KMS-11 (cell line): ENCODE results near the gene IMMP2L.

Experiments used
- H2AFZ ChIP-seq: fragments of 200-600 bp; sonication (generic); 2 replicates; pipeline ENCODE4 v1.6.1; 2016; ENCODE audit warnings: antibody characterized with exemption, mixed run types, low read depth
- H3K27ac ChIP-seq: fragments of 200-600 bp; sonication (generic); 2 replicates; pipeline ENCODE4 v1.6.1; 2016; ENCODE audit warnings: mild to moderate bottlenecking, mixed run types
- H3K27me3 ChIP-seq: fragments of 200-600 bp; sonication (generic); 2 replicates; pipeline ENCODE4 v1.6.1; 2017; ENCODE audit warnings: mild to moderate bottlenecking, low read depth, mixed run types, moderate library complexity; ENCODE audit not compliant: insufficient read depth
- H3K36me3 ChIP-seq: fragments of 200-600 bp; sonication (generic); 2 replicates; pipeline ENCODE4 v1.6.1; 2017; ENCODE audit warnings: mild to moderate bottlenecking, mixed run types; ENCODE audit not compliant: insufficient read depth
- H3K4me1 ChIP-seq: fragments of 200-600 bp; sonication (generic); 2 replicates; pipeline ENCODE4 v1.6.1; 2016; ENCODE audit warnings: mild to moderate bottlenecking, low read depth, mixed run types; ENCODE audit not compliant: poor library complexity, severe bottlenecking
- H3K4me2 ChIP-seq: fragments of 200-600 bp; sonication (generic); 2 replicates; pipeline ENCODE4 v1.7.0; 2016; ENCODE audit warnings: mild to moderate bottlenecking, mixed run types
- H3K4me3 ChIP-seq: fragments of 200-600 bp; sonication (generic); IDR thresholded peaks from 2 replicates; pipeline ENCODE4 v1.6.1; 2017; ENCODE audit warnings: low read depth, low read length, mixed read lengths; ENCODE audit not compliant: insufficient read depth
- H3K79me2 ChIP-seq: fragments of 200-600 bp; sonication (generic); 2 replicates; pipeline ENCODE4 v1.6.1; 2016; ENCODE audit warnings: low read depth, mixed run types; ENCODE audit not compliant: insufficient read depth
- H3K9ac ChIP-seq: fragments of 200-600 bp; sonication (generic); 2 replicates; pipeline ENCODE4 v1.6.1; 2016; ENCODE audit warnings: mild to moderate bottlenecking, mixed run types
- H4K20me1 ChIP-seq: fragments of 200-600 bp; sonication (generic); 2 replicates; pipeline ENCODE4 v1.6.1; 2016; ENCODE audit warnings: mild to moderate bottlenecking, mixed run types; ENCODE audit not compliant: insufficient read depth
- TF ChIP-seq, protein P1 (sequence below): fragments of 200-600 bp; sonication (generic); conservative IDR thresholded peaks from 2 replicates; pipeline ENCODE4 v1.6.1; 2017; ENCODE audit warnings: low read depth, mild to moderate bottlenecking, antibody characterized with exemption, low read length, moderate library complexity, mixed read lengths

Gene IMMP2L

DNA sequence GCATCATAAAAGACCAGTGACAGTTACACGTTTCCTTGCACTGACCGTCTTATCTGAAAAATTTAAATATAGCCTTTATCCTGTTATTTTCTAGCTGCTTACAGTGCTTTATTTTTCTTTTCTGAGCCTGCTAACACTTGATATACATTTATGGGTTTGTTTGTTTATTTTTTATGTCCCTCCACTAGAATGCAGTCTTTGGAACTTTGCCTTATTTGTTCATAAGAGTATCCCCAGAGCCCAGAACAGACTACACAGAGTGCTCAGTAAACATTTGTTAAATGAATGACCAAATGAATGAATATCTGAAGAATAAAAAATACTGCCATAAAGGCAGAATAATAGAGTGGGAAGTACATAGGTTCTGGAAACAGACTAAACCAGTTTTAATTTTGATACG is 673.7 kb downstream of the IMMP2L start:
- H3K27ac ChIP-seq, result no peak overlapping the region
- H3K9ac ChIP-seq, result no peak overlapping the region
- H3K4me3 ChIP-seq, result no peak overlapping the region
- H3K27me3 ChIP-seq, result no peaks in the 10 kb centered on the region
- H3K36me3 ChIP-seq, result no peaks in the 10 kb centered on the region
- no peak overlapping the region for H2AFZ ChIP-seq
- H3K4me2 ChIP-seq, result no peak overlapping the region
- no peaks in the 10 kb centered on the region for H3K79me2 ChIP-seq
- H4K20me1 ChIP-seq, result no peaks in the 10 kb centered on the region
- TF ChIP-seq, protein P1, sequence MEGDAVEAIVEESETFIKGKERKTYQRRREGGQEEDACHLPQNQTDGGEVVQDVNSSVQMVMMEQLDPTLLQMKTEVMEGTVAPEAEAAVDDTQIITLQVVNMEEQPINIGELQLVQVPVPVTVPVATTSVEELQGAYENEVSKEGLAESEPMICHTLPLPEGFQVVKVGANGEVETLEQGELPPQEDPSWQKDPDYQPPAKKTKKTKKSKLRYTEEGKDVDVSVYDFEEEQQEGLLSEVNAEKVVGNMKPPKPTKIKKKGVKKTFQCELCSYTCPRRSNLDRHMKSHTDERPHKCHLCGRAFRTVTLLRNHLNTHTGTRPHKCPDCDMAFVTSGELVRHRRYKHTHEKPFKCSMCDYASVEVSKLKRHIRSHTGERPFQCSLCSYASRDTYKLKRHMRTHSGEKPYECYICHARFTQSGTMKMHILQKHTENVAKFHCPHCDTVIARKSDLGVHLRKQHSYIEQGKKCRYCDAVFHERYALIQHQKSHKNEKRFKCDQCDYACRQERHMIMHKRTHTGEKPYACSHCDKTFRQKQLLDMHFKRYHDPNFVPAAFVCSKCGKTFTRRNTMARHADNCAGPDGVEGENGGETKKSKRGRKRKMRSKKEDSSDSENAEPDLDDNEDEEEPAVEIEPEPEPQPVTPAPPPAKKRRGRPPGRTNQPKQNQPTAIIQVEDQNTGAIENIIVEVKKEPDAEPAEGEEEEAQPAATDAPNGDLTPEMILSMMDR, result no peak
- H3K4me1 ChIP-seq, result peaks cover 18% of the 10 kb centered on the region

DNA sequence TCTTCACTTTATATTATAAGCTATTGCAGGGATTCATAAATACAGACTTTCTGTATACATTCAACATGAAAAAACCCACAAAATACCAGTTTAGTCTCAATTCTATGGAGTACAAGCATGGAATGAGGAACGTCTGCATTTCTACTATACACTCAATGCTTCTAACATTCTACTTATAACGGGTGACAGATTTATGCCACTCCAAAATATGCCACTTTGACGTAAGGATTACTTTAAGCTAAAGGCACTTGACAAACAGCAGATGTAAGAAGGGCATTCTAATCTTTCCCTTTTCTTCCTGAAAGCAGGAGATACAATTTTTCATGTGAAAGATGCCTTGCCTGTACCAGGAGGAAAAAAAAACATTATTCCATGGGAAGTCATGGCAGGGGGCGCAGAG is 676.8 kb downstream of the IMMP2L start:
- TF ChIP-seq, protein P1, result no peak
- Histone ChIP-seq H3K27me3 (no peaks in the 10 kb centered on the region), H3K4me3 (no peak overlapping the region), H3K79me2 (no peaks in the 10 kb centered on the region), H3K4me1 (peaks cover 12% of the 10 kb centered on the region), H3K27ac (no peak overlapping the region), H3K9ac (no peak overlapping the region), H4K20me1 (no peaks in the 10 kb centered on the region), H3K4me2 (no peak overlapping the region), H2AFZ (no peak overlapping the region), H3K36me3 (no peaks in the 10 kb centered on the region)

DNA sequence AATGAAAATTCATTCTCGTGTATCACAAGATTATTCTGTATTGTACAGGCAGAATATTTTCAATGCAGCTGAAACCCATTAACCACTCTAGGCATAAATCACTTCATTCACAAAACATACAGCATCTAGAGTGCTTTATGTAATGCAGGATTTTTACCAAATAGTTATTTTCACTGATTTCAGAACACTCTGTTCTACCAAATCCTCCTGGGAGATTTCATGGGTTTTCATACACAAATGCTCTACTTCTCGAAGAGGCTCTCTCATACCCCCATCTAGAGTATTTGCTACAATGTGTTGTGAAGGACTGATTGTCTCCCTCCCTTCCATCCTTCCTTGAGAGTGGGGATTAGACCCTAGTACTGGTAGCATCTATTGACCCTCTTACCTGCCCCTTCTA is 680.6 kb downstream of the IMMP2L start:
- H3K27me3 ChIP-seq, result no peaks in the 10 kb centered on the region
- TF ChIP-seq, protein P1, result no peak
- no peaks in the 10 kb centered on the region for H3K79me2 ChIP-seq

DNA sequence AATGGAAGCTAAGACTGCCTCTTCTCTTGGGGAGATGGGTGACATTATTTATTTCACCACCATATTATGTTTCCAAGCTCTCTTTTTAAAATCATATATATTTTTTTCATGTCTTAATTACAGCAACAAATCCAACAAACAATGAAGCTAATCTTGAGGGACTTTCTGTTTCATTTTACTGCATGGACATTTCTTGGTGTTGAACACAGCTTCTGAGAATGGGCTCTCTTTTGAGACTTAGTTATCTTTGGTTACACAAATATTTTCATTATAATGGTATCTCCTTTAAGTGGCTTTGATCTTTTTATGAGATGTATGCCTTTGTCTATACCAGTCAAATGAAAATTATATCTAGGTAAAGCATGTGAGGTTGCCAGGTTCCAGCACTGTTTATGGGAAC is 681.3 kb downstream of the IMMP2L start:
- no peaks in the 10 kb centered on the region for H3K79me2 ChIP-seq
- H3K27me3 ChIP-seq, result no peaks in the 10 kb centered on the region
- H4K20me1 ChIP-seq, result no peaks in the 10 kb centered on the region
- H3K4me2 ChIP-seq, result no peak overlapping the region; the same call in 1 of the 2 replicates
- H2AFZ ChIP-seq, result no peak overlapping the region
- no peak overlapping the region for H3K4me3 ChIP-seq
- H3K9ac ChIP-seq, result no peak overlapping the region
- H3K4me1 ChIP-seq, result peaks cover 8% of the 10 kb centered on the region
- H3K36me3 ChIP-seq, result no peaks in the 10 kb centered on the region
- TF ChIP-seq, protein P1, result no peak
- no peak overlapping the region for H3K27ac ChIP-seq

More for the DNA sequence above, 680.6 kb downstream of the IMMP2L start:
- H3K9ac ChIP-seq, result no peak overlapping the region
- H3K4me1 ChIP-seq, result peaks cover 8% of the 10 kb centered on the region
- no peaks in the 10 kb centered on the region for H3K36me3 ChIP-seq
- H4K20me1 ChIP-seq, result no peaks in the 10 kb centered on the region
- H3K4me3 ChIP-seq, result no peak overlapping the region
- H2AFZ ChIP-seq, result no peak overlapping the region
- no peak overlapping the region for H3K4me2 ChIP-seq
- no peak overlapping the region for H3K27ac ChIP-seq

DNA sequence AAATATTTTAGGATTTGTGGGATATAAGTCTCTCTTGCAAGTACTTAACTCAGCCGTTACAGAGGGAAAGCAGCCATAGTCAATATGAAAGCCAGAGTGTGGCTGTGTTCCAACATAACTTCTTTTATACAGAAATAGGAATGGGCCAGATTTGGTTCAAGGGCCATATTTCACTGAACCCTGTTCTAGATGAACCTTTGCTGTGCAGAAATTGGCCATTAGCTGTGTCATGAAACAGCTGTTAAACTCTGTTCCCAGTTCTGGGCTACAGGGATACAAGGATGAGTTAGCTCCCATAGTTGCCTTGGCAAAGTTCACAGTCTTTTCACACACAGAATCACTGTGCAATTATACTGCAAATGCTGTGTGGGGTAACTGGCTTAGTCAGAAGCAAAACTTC is 685.3 kb downstream of the IMMP2L start:
- Histone ChIP-seq H2AFZ (no peak overlapping the region), H3K27me3 (no peaks in the 10 kb centered on the region)

More for the DNA sequence above, 685.3 kb downstream of the IMMP2L start:
- Histone ChIP-seq H3K79me2 (no peaks in the 10 kb centered on the region), H4K20me1 (no peaks in the 10 kb centered on the region), H3K4me3 (no peak overlapping the region), H3K9ac (no peak overlapping the region), H3K36me3 (no peaks in the 10 kb centered on the region), H3K4me2 (no peak overlapping the region), H3K27ac (no peak overlapping the region), H3K4me1 (peaks cover 8% of the 10 kb centered on the region)
- TF ChIP-seq, protein P1, result no peak
